Type B pancreatic cell (in vitro differentiated cells): Measurements from ENCODE around the gene HPCAL1. TPM values are rescaled to one million over a fixed set of nuclear protein-coding genes. Genes with fewer than 3 reads are reported as not detected.

Experiments used
- DNase-seq: peaks from one replicate; pipeline ENCODE4 v3.0.0; 2021; ENCODE audit warnings: mixed read lengths; ENCODE audit not compliant: unreplicated experiment; ENCODE audit errors: extremely low spot score
- H3K27ac Mint-ChIP-seq: 2 replicates; pipeline ENCODE4 v1.8.0; 2021; ENCODE audit warnings: mild to moderate bottlenecking, mixed read lengths
- H3K27me3 Mint-ChIP-seq: 2 replicates; pipeline ENCODE4 v1.8.0; 2021; ENCODE audit warnings: mixed read lengths
- H3K36me3 Mint-ChIP-seq: 2 replicates; pipeline ENCODE4 v1.8.0; 2021; ENCODE audit warnings: mixed read lengths
- H3K4me1 Mint-ChIP-seq: one replicate; pipeline ENCODE4 v1.8.0; 2021; ENCODE audit warnings: mixed read lengths; ENCODE audit not compliant: unreplicated experiment
- H3K4me3 Mint-ChIP-seq: 2 replicates; pipeline ENCODE4 v1.8.0; 2021; ENCODE audit warnings: mild to moderate bottlenecking, mixed read lengths
- H3K9me3 Mint-ChIP-seq: 2 replicates; pipeline ENCODE4 v1.8.0; 2021; ENCODE audit warnings: mixed read lengths
- CTCF ChIP-seq: fragments of 200-600 bp; sonication (generic); conservative IDR thresholded peaks from 2 replicates; pipeline ENCODE4 v1.5.0; 2021; ENCODE audit warnings: antibody characterized with exemption, mild to moderate bottlenecking
- total RNA-seq: library from RNA; stranded (reverse); gene quantifications from 2 replicates; pipeline ENCODE4 v1.2.1, GENCODE V29; 2021; ENCODE audit warnings: low replicate concordance

HPCAL1 gene
- total RNA-seq, 1 donor from 2014 or later = 17.8 TPM

- TF ChIP-seq CTCF = no peak
- no peak overlapping the region for H3K27ac Mint-ChIP-seq
- peaks cover 11% of the 10 kb centered on the region for H3K4me1 Mint-ChIP-seq
- DNase-seq = no peak
- H3K9me3 Mint-ChIP-seq = no peaks in the 10 kb centered on the region
- H3K27me3 Mint-ChIP-seq = no peaks in the 10 kb centered on the region
- no peaks in the 10 kb centered on the region for H3K36me3 Mint-ChIP-seq
- no peak overlapping the region for H3K4me3 Mint-ChIP-seq
These were observed 17.0 kb upstream of the HPCAL1 start for GRCh38 chr2:10285556-10286198.

GRCh38 chr2:10286216-10287037, 16.3 kb upstream of the HPCAL1 start:
- TF ChIP-seq CTCF = no peak
- Mint-ChIP-seq H3K36me3 (no peaks in the 10 kb centered on the region), H3K4me1 (peaks cover 11% of the 10 kb centered on the region), H3K4me3 (no peak overlapping the region), H3K27me3 (no peaks in the 10 kb centered on the region), H3K9me3 (no peaks in the 10 kb centered on the region), H3K27ac (no peak overlapping the region)
- no peak for DNase-seq

GRCh38 chr2:10287761-10288160, 14.9 kb upstream of the HPCAL1 start:
- H3K27me3 Mint-ChIP-seq = no peaks in the 10 kb centered on the region
- no peak overlapping the region for H3K4me3 Mint-ChIP-seq
- H3K27ac Mint-ChIP-seq = no peak overlapping the region
- no peaks in the 10 kb centered on the region for H3K9me3 Mint-ChIP-seq
- no peak for DNase-seq
- H3K36me3 Mint-ChIP-seq = no peaks in the 10 kb centered on the region
- peaks cover 11% of the 10 kb centered on the region for H3K4me1 Mint-ChIP-seq
- TF ChIP-seq CTCF = no peak

GRCh38 chr2:10288606-10289005, 14.1 kb upstream of the HPCAL1 start:
- no peak for DNase-seq
- TF ChIP-seq CTCF = no peak
- Mint-ChIP-seq H3K36me3 (no peaks in the 10 kb centered on the region), H3K27ac (no peak overlapping the region), H3K9me3 (no peaks in the 10 kb centered on the region), H3K27me3 (no peaks in the 10 kb centered on the region), H3K4me1 (peaks cover 11% of the 10 kb centered on the region), H3K4me3 (no peak overlapping the region)

GRCh38 chr2:10289352-10289751, 13.4 kb upstream of the HPCAL1 start:
- Mint-ChIP-seq H3K27ac (no peak overlapping the region), H3K27me3 (no peaks in the 10 kb centered on the region), H3K4me3 (no peak overlapping the region), H3K36me3 (no peaks in the 10 kb centered on the region), H3K4me1 (peaks cover 11% of the 10 kb centered on the region), H3K9me3 (peaks cover 6% of the 10 kb centered on the region)
- no peak for TF ChIP-seq CTCF
- no peak for DNase-seq
